Glutamatergic neuron (in vitro differentiated cells): ENCODE measurements around the gene ITGAE. TPM values are rescaled to one million over a fixed set of nuclear protein-coding genes. Genes with fewer than 3 reads are reported as not detected.

Experiments used
- DNase-seq: peaks from one replicate; pipeline ENCODE4 v3.0.0; 2022
- H3K27ac Mint-ChIP-seq: one replicate; pipeline ENCODE4 v1.8.0; 2020; ENCODE audit warnings: mild to moderate bottlenecking, mixed read lengths, inconsistent platforms; ENCODE audit not compliant: unreplicated experiment
- H3K27me3 Mint-ChIP-seq: one replicate; pipeline ENCODE4 v1.8.0; 2020; ENCODE audit warnings: mild to moderate bottlenecking, moderate library complexity, mixed read lengths, inconsistent platforms; ENCODE audit not compliant: unreplicated experiment
- H3K36me3 Mint-ChIP-seq: one replicate; pipeline ENCODE4 v1.8.0; 2020; ENCODE audit warnings: mild to moderate bottlenecking, mixed read lengths, inconsistent platforms; ENCODE audit not compliant: unreplicated experiment
- H3K4me1 Mint-ChIP-seq: one replicate; pipeline ENCODE4 v1.8.0; 2020; ENCODE audit warnings: mild to moderate bottlenecking, low read depth, mixed read lengths, inconsistent platforms; ENCODE audit not compliant: unreplicated experiment
- H3K4me3 Mint-ChIP-seq: one replicate; pipeline ENCODE4 v1.8.0; 2020; ENCODE audit warnings: mild to moderate bottlenecking, mixed read lengths, inconsistent platforms; ENCODE audit not compliant: unreplicated experiment
- H3K9me3 Mint-ChIP-seq: one replicate; pipeline ENCODE4 v1.8.0; 2020; ENCODE audit warnings: mild to moderate bottlenecking, moderate library complexity, mixed read lengths, inconsistent platforms; ENCODE audit not compliant: unreplicated experiment
- total RNA-seq: library from RNA; stranded (reverse); fragmentation: NEBNext Ultra II Directional; extraction: Animal tissue kit (Norgen Biotek cat#: 25700); gene quantifications from one replicate; pipeline ENCODE4 v1.2.1, GENCODE V29; 2021; ENCODE audit not compliant: unreplicated experiment
- TF ChIP-seq, protein P1 (sequence below): fragments of 200-600 bp; sonication (generic); IDR thresholded peaks from one replicate; pipeline ENCODE4 v1.5.0; 2021; ENCODE audit not compliant: partially characterized antibody, unreplicated experiment

The ITGAE gene
- total RNA-seq, 1 donor from 2014 or later: 19.2 TPM

DNA sequence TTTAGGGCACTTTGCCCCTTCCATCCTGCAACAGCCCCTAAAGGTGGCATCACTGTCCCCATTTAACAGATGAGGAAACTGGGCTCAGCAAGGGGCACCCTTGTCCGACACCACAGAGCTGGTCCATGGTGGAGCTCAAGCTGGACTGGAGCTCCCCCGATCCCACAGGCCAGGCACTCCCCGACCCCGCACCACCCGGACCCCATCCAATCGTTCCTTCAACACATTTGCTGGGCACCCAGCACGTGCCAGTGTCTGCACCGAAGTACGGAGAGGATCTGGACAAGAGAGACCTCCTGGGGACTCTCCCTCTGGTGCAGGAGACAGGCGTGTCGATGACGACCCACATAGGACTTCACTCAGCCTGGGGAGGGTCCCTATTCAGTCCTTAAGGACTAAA is 119.0 kb downstream of the ITGAE start:
- no peaks in the 10 kb centered on the region for H3K27me3 Mint-ChIP-seq
- TF ChIP-seq, protein P1, sequence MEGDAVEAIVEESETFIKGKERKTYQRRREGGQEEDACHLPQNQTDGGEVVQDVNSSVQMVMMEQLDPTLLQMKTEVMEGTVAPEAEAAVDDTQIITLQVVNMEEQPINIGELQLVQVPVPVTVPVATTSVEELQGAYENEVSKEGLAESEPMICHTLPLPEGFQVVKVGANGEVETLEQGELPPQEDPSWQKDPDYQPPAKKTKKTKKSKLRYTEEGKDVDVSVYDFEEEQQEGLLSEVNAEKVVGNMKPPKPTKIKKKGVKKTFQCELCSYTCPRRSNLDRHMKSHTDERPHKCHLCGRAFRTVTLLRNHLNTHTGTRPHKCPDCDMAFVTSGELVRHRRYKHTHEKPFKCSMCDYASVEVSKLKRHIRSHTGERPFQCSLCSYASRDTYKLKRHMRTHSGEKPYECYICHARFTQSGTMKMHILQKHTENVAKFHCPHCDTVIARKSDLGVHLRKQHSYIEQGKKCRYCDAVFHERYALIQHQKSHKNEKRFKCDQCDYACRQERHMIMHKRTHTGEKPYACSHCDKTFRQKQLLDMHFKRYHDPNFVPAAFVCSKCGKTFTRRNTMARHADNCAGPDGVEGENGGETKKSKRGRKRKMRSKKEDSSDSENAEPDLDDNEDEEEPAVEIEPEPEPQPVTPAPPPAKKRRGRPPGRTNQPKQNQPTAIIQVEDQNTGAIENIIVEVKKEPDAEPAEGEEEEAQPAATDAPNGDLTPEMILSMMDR: no peak
- H3K27ac Mint-ChIP-seq: no peak overlapping the region
- no peaks in the 10 kb centered on the region for H3K9me3 Mint-ChIP-seq
- DNase-seq: no peak
- H3K4me1 Mint-ChIP-seq: peaks cover 2% of the 10 kb centered on the region
- no peaks in the 10 kb centered on the region for H3K36me3 Mint-ChIP-seq
- no peak overlapping the region for H3K4me3 Mint-ChIP-seq

DNA sequence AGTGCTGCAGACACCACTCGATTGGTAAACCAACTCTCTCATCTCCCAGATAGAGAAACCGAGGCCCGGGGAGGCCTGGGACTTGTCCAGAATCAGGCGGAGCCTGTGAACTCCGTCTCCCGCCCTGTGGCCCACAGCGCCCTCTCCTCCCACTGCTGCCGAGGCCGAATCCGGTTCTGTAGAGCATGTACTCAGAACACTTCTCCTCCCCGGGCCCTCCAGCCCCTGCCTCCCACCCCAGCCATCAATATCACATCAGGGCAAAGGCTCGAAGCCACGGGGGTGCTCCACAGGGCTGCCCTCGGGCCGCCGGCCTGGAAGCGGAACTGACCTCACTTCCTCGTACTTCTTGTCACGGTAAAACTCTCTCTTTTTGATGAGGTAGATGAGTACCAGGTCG is 119.4 kb downstream of the ITGAE start:
- Mint-ChIP-seq H3K4me1 (peaks cover 2% of the 10 kb centered on the region), H3K9me3 (no peaks in the 10 kb centered on the region), H3K36me3 (no peaks in the 10 kb centered on the region), H3K27ac (no peak overlapping the region), H3K4me3 (no peak overlapping the region), H3K27me3 (no peaks in the 10 kb centered on the region)
- TF ChIP-seq, protein P1: no peak
- no peak for DNase-seq

DNA sequence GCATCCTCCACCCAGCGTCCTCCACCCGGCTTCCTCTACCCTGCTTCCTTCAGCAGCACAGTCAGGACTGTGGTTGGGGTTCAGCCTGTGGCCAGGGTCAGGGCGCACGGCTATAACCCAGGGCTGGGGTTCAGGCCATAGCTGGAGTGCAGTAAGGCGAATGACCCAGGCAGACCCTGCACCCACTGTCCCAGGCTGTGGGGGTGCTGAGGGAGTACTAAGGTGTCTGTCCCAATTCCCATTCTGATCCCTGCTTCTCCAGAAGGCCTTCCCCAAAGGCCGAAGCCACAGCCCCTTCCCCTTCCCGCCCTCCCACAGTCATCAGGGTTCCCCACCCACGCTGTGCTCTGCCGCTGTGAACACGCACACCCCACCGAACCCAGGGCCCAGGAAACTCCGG is 119.9 kb downstream of the ITGAE start:
- Mint-ChIP-seq H3K4me3 (no peak overlapping the region), H3K27me3 (no peaks in the 10 kb centered on the region), H3K9me3 (no peaks in the 10 kb centered on the region), H3K4me1 (peaks cover 2% of the 10 kb centered on the region), H3K36me3 (no peaks in the 10 kb centered on the region), H3K27ac (no peak overlapping the region)
- TF ChIP-seq, protein P1: no peak
- DNase-seq: no peak

DNA sequence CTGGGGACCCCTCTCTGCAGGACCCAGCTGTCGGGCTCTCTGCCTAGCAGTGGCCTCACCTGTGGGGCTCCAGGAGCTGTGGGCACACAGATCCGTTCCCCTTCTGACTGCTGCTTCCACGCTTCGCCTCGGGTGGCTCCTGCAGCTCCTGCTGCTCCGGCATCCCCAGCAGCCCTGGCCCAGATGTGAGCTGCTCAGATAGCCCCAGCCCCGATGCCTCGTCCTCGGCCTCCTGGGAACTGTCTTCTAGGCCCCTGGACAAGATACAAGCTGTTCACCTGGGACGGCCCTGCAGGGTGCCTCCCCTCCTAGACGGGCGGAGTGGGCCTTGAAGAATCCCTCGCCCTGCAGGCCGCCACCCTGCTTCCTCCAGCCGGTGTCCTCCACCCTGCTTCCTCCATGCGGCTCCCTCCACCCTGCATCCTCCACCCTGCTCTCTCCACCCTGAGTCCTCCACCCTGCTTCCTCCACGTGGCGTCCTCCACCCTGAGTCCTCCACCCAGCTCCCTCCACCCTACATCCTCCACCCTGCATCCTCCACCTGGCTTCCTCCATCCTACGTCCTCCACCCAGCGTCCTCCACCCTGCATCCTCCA is 121.4 kb downstream of the ITGAE start:
- peaks cover 2% of the 10 kb centered on the region for H3K4me1 Mint-ChIP-seq
- DNase-seq: no peak
- H3K9me3 Mint-ChIP-seq: no peaks in the 10 kb centered on the region
- H3K27ac Mint-ChIP-seq: no peak overlapping the region
- H3K27me3 Mint-ChIP-seq: no peaks in the 10 kb centered on the region
- H3K4me3 Mint-ChIP-seq: no peak overlapping the region
- H3K36me3 Mint-ChIP-seq: no peaks in the 10 kb centered on the region
- TF ChIP-seq, protein P1: no peak

DNA sequence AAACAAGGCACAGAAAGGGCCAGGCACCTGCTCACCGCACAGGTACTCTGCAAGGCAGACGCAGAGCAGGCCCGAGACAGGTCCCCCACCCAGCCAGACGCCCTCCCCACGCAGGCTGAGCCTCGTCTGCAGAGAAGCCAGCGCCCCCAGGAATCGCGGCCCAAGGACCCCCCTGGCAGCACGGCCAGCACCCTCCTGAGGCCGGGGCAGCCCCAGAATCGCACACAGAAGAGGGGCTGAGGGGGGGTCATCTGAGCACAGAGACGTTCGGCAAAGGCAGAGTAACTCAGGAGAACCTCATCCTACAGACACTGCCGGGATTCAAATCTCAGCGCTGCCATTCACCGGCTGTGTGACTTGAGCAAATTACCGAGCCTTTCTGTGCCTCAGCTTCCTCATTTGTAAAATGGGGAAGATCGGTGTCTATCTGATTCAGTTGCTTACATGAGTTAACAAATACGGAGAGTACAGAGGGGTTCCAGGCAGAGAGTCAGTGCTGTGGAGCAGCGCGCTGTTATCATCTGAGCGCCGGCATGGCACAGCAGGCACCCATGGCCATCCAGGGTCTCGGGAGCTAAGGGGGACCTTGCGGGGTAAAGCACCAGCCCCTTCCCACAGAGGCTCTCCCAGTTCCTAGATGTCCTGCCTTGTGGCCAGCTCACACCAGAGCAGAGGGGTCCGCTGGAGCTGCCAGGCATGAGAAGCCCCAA is 122.0 kb downstream of the ITGAE start:
- Mint-ChIP-seq H3K36me3 (no peaks in the 10 kb centered on the region), H3K4me3 (no peak overlapping the region), H3K27me3 (no peaks in the 10 kb centered on the region), H3K9me3 (no peaks in the 10 kb centered on the region), H3K27ac (no peak overlapping the region), H3K4me1 (peaks cover 2% of the 10 kb centered on the region)
- TF ChIP-seq, protein P1: no peak
- no peak for DNase-seq
